SJCRH30 (cell line): ENCODE data around the gene PAM. TPM values are rescaled to one million over a fixed set of nuclear protein-coding genes. Genes with fewer than 3 reads are reported as not detected.

ENCODE experiments used
- DNase-seq, 2 experiments: peaks; one replicate each; pipeline ENCODE4 v3.0.0-alpha.2; 2015 to 2020
- H3K27ac ChIP-seq: fragments of 250-450 bp; sonication (Bioruptor Pico); 2 replicates; pipeline ENCODE4 v1.5.1; 2020; ENCODE audit warnings: mild to moderate bottlenecking, moderate library complexity
- H3K27me3 ChIP-seq: fragments of 250-450 bp; sonication (Bioruptor Pico); 2 replicates; pipeline ENCODE4 v1.5.1; 2020; ENCODE audit warnings: mild to moderate bottlenecking, moderate library complexity
- H3K36me3 ChIP-seq: fragments of 250-450 bp; sonication (Bioruptor Pico); 2 replicates; pipeline ENCODE4 v1.5.1; 2020; ENCODE audit warnings: mild to moderate bottlenecking, moderate library complexity
- H3K4me1 ChIP-seq: fragments of 250-450 bp; sonication (Bioruptor Pico); 2 replicates; pipeline ENCODE4 v1.5.1; 2020; ENCODE audit warnings: mild to moderate bottlenecking, moderate library complexity
- H3K4me3 ChIP-seq: fragments of 250-450 bp; sonication (Bioruptor Pico); 2 replicates; pipeline ENCODE4 v1.5.1; 2020; ENCODE audit warnings: mild to moderate bottlenecking, moderate library complexity
- H3K9me3 ChIP-seq: fragments of 250-450 bp; sonication (Bioruptor Pico); replicated peaks from 2 replicates; pipeline ENCODE4 v1.5.1; 2020; ENCODE audit warnings: mild to moderate bottlenecking, moderate library complexity
- total RNA-seq: library from RNA; depleted of rRNA; stranded (reverse); fragments of >200 nt; shearing (Covaris generic); gene quantifications from 2 replicates; pipeline ENCODE4 v1.2.3, GENCODE V29; 2014; rRNA removed

The PAM gene
- 136 and 144 TPM in 2 replicates for total RNA-seq

GRCh38 chr5:102754767-102755431 lies at the start of gene PAM:
TSS of gene PAM (plus strand) at chr5:102755305. CDS start at chr5:102866196, 110,891 bp downstream.
- DNase-seq = peak; percentile 86 to 87
- peak within 1 kb of the TSS; percentile 93 for H3K27ac ChIP-seq
- peaks cover 5% of the 10 kb centered on the region for H3K4me1 ChIP-seq
- no peaks in the 10 kb centered on the region for H3K9me3 ChIP-seq
- H3K4me3 ChIP-seq = peak within 1 kb of the TSS; percentile 70
- H3K36me3 ChIP-seq = no peaks in the 10 kb centered on the region
- no peaks in the 10 kb centered on the region for H3K27me3 ChIP-seq

GRCh38 chr5:102711525-102712385 lies 43.4 kb upstream of the PAM start:
- Histone ChIP-seq H3K9me3 (no peaks in the 10 kb centered on the region), H3K4me3 (no peak overlapping the region), H3K27me3 (no peaks in the 10 kb centered on the region), H3K27ac (no peak overlapping the region), H3K4me1 (no peaks in the 10 kb centered on the region), H3K36me3 (no peaks in the 10 kb centered on the region)
- DNase-seq = no peak

DNA sequence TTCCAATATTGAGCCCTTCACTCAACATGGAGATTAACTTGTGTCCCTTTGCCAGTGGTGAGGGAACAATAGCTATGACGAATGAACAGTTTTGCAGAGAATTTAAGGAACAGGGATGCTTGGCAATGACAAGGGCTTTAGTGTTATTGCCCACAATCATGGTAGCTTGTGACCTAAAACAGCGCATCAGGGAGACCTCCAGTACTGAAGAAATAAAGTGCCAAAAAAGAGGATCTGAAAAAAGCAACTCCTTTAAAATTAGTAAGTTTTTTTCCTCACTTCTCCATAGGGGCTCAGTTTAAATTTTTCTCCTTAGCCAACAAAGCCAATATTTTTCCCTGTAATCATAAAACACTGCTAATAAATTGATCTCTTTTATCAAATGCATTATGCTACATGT lies 41.8 kb upstream of the PAM start:
- no peaks in the 10 kb centered on the region for H3K27me3 ChIP-seq
- DNase-seq = no peak
- no peaks in the 10 kb centered on the region for H3K4me1 ChIP-seq
- no peak overlapping the region for H3K4me3 ChIP-seq
- no peaks in the 10 kb centered on the region for H3K9me3 ChIP-seq
- H3K27ac ChIP-seq = no peak overlapping the region
- H3K36me3 ChIP-seq = no peaks in the 10 kb centered on the region

DNA sequence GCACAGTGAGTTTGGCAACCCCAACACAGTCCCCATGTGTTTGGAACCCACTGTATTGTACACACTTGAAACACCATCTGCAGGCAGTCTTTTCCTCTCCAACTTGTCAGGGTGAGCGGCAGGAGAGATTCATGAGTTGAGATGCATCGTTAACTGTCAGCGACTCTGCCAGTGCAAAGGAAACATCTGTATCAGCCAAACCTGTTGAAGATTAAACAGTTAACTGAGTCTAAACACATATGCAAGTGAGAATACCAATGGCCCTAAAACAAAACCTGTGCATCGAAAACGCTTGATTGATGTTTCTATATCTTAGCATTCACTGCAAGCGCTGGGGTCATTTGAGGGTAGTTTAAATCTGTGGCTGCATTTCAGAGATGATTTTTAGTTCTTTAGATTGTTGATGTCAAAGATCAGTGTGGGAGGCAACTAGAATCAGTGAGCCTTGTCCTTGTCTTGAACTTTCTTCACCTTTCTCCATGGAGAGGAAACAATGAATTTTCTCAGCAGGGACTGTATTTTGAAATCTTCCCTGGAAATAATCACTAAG lies 41.3 kb upstream of the PAM start:
- no peak for DNase-seq
- Histone ChIP-seq H3K27me3 (no peaks in the 10 kb centered on the region), H3K36me3 (no peaks in the 10 kb centered on the region), H3K9me3 (no peaks in the 10 kb centered on the region), H3K27ac (no peak overlapping the region), H3K4me3 (no peak overlapping the region), H3K4me1 (no peaks in the 10 kb centered on the region)

- Histone ChIP-seq H3K36me3 (no peaks in the 10 kb centered on the region), H3K27me3 (no peaks in the 10 kb centered on the region), H3K9me3 (no peaks in the 10 kb centered on the region), H3K4me1 (no peaks in the 10 kb centered on the region), H3K27ac (no peak overlapping the region), H3K4me3 (no peak overlapping the region)
- no peak for DNase-seq
These were observed 39.9 kb upstream of the PAM start for GRCh38 chr5:102715082-102715807.

DNA sequence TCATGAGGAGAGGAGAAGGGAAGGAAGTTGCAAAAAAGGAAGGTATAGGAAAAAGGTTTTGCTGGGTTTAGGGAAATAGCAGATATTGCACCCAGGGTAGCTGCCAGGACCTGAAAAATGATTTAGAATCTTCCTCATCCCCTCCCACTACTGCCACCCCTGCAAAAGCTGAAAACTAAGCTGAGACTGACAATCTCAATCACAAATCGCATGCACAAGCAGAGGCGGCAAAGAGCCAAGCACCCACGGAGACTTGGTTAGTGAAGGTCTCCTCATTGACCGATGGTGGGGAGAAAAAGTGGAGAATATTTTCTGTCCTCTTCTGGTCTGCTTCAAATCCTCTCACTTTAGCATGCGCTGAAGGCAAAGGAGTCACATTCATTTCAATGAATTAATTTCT lies 39.1 kb upstream of the PAM start:
- Histone ChIP-seq H3K4me3 (no peak overlapping the region), H3K4me1 (no peaks in the 10 kb centered on the region), H3K9me3 (no peaks in the 10 kb centered on the region), H3K27me3 (no peaks in the 10 kb centered on the region), H3K27ac (no peak overlapping the region), H3K36me3 (no peaks in the 10 kb centered on the region)
- no peak for DNase-seq

DNA sequence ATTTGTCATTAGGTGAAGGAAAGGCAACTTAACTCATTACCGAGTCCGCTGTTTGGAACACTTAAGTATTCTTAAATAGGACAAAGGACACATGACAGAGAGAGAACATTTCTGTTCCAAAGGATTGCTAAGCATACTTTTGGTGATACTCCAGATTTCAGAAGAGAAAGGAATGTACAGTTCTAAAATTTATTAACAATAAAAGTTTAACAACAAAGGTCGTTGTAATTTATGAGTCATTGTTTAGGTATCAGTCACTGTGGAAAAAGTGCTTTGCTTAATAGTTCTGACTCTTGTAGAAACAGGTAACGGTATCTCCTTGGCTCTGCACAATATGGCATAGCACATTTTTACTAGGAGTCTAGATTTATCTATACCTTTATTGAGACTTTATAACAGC lies 36.3 kb upstream of the PAM start:
- Histone ChIP-seq H3K27me3 (no peaks in the 10 kb centered on the region), H3K27ac (no peak overlapping the region), H3K4me1 (no peaks in the 10 kb centered on the region; the same call in 1 of the 2 replicates), H3K36me3 (no peaks in the 10 kb centered on the region), H3K9me3 (peaks cover 4% of the 10 kb centered on the region; the same call in 1 of the 2 replicates), H3K4me3 (no peak overlapping the region)
- no peak for DNase-seq

DNA sequence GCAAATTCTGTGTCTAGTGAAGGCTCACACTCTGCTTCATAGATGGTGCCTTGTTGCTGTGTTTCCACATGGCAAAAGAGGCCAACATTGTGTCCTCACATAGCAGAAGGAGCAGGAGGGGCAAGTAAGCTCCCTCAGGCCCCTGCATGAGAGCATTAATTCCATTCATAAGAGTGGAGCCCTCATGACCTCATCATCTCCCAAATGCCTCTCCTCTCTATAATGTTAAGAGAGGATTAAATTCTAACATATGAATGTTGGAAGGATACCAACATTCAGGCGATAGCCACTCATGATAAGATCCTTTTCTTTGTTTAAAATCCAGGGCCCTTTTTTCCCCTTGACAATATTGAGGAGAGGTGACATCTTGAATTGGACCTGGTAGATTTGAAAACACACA lies 35.2 kb upstream of the PAM start:
- no peaks in the 10 kb centered on the region; the same call in none of the 2 replicates for H3K4me1 ChIP-seq
- no peak overlapping the region for H3K27ac ChIP-seq
- DNase-seq = peak in 1 of 2 experiments; percentile 9
- no peak overlapping the region for H3K4me3 ChIP-seq
- no peaks in the 10 kb centered on the region for H3K36me3 ChIP-seq
- peaks cover 4% of the 10 kb centered on the region; the same call in 1 of the 2 replicates for H3K9me3 ChIP-seq
- H3K27me3 ChIP-seq = no peaks in the 10 kb centered on the region

DNA sequence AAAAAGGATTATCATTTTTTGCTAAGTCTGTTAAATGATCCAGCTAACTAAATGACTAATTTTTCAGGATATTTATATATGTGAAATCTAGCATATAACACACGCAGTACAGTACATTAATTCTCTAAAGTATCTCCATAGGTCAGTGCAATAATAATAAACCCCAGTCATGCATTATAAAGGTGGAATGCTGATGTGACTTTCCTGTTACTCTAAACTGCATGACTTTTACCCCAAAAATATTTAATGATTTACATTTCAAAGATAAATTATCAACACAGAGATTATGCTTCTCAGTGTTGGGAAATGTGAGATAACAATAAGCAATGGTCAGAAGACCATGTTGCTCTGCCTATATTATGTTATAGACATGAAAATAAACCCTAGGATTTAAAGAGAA lies 34.1 kb upstream of the PAM start:
- H3K4me3 ChIP-seq = no peak overlapping the region
- H3K36me3 ChIP-seq = no peaks in the 10 kb centered on the region
- peaks cover 4% of the 10 kb centered on the region; the same call in 1 of the 2 replicates for H3K9me3 ChIP-seq
- H3K4me1 ChIP-seq = no peaks in the 10 kb centered on the region; the same call in none of the 2 replicates
- H3K27ac ChIP-seq = no peak overlapping the region
- no peak for DNase-seq
- H3K27me3 ChIP-seq = no peaks in the 10 kb centered on the region

DNA sequence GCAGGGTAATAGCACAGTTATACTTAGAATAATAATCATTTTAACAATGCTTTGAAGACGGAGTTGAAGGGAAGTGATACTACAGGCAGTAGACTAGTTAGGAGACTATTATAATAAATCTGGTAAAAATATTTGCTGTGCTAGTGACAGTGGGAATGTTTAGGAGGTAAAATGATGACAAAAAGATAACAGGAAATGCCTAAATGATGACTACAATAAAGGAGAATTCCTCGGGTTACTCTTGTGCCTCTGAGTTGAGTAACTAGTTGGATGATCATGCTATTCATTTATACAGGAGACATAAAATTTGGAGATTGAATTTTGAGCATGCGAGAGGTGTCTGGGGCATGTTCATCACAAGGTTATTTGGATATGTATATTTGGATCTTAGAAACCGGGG lies 32.2 kb upstream of the PAM start:
- peaks cover 4% of the 10 kb centered on the region; the same call in 1 of the 2 replicates for H3K9me3 ChIP-seq
- H3K4me3 ChIP-seq = no peak overlapping the region
- DNase-seq = no peak
- H3K36me3 ChIP-seq = no peaks in the 10 kb centered on the region
- H3K4me1 ChIP-seq = no peaks in the 10 kb centered on the region; the same call in none of the 2 replicates
- H3K27me3 ChIP-seq = no peaks in the 10 kb centered on the region
- no peak overlapping the region for H3K27ac ChIP-seq

DNA sequence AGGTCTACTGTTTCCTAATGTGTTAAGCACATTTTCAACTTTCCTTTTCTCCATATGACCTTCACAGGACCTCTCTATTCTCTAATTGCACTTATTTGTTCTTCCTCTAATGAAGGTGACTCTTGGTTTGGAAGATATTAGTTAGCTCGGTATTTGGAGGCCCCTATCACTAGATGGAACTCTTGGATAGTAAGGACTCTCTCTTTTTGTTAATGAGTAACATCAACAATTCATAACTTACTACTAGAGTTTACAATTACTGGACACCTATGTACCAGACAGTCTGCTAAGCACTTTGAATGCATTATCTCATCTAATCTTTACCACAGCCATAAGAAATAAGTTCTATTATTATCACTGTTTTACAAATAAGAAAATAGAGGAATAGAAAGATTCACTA lies 23.4 kb upstream of the PAM start:
- H3K27ac ChIP-seq = no peak overlapping the region
- H3K9me3 ChIP-seq = no peaks in the 10 kb centered on the region
- no peak for DNase-seq

DNA sequence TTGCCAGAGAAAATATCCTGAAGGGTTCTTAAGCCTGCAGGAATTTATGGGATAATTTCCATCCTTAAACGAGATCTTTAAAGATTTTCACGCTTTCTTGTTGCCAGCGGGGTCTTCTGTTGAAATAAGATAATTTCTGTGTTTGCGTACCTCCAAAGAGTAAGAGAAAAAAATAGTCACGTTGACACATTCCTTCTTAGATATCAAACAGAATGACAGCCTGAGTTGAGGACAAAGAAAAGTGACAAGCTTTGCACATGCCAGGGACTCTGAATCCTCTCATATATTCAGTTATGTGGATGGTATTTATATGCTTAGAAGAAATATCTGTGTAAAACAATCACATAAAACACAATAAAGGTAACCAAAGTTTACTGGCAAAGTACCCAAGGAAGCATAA lies 21.6 kb upstream of the PAM start:
- H3K4me3 ChIP-seq = no peak overlapping the region
- DNase-seq = no peak
- no peaks in the 10 kb centered on the region for H3K27me3 ChIP-seq
- H3K36me3 ChIP-seq = no peaks in the 10 kb centered on the region
- no peak overlapping the region for H3K27ac ChIP-seq
- no peaks in the 10 kb centered on the region; the same call in 1 of the 2 replicates for H3K4me1 ChIP-seq
- no peaks in the 10 kb centered on the region for H3K9me3 ChIP-seq

More for the DNA sequence above, 23.4 kb upstream of the PAM start:
- Histone ChIP-seq H3K27me3 (no peaks in the 10 kb centered on the region), H3K4me1 (no peaks in the 10 kb centered on the region), H3K36me3 (no peaks in the 10 kb centered on the region), H3K4me3 (no peak overlapping the region)

GRCh38 chr5:102737161-102737560 lies 17.9 kb upstream of the PAM start:
- no peak overlapping the region for H3K4me3 ChIP-seq
- H3K27me3 ChIP-seq = no peaks in the 10 kb centered on the region
- no peaks in the 10 kb centered on the region; the same call in 1 of the 2 replicates for H3K4me1 ChIP-seq
- no peaks in the 10 kb centered on the region for H3K36me3 ChIP-seq
- no peak overlapping the region for H3K27ac ChIP-seq
- no peak for DNase-seq
- H3K9me3 ChIP-seq = no peaks in the 10 kb centered on the region; the same call in 1 of the 2 replicates

DNA sequence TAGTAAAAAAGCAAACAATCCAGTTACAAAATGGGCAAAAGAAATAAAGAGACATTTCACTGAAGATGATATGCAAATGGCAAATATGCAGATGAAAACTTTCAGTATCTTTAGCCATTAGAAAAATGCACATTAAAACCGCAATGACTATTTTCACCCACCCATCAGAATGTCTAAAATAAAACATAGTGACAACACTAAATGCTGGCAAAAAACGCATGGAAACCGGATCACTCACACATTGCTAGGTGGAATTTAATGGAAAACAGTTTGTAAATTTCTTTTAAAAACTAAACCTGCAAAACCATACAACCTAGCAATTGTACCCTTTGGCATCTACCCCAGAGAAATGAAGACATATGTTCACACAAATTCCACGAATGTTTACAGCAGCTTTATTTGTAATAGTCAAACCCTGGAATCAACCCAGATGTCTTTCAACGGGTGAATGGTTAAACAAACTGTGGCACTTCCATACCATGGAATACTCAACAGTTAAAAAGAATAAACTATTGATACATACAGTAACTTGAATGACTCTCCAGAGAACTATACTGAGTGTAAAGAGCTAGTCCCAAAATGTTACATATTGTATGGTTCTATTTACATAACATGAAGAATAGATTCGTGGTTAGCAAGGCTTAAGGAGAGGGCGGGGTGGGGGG lies 17.2 kb upstream of the PAM start:
- no peak for DNase-seq
- no peaks in the 10 kb centered on the region; the same call in 1 of the 2 replicates for H3K4me1 ChIP-seq
- no peak overlapping the region for H3K4me3 ChIP-seq
- no peaks in the 10 kb centered on the region; the same call in 1 of the 2 replicates for H3K9me3 ChIP-seq
- H3K27ac ChIP-seq = no peak overlapping the region
- no peaks in the 10 kb centered on the region for H3K36me3 ChIP-seq
- no peaks in the 10 kb centered on the region for H3K27me3 ChIP-seq
